Measurements from ENCODE around the gene TXK. TPM values are rescaled to one million over a fixed set of nuclear protein-coding genes. Genes with fewer than 3 reads are reported as not detected.

TXK gene
- polyA plus RNA-seq, 1 of the 3 experiments (the other 2 are of a cell fraction): 0.61 TPM

DNA sequence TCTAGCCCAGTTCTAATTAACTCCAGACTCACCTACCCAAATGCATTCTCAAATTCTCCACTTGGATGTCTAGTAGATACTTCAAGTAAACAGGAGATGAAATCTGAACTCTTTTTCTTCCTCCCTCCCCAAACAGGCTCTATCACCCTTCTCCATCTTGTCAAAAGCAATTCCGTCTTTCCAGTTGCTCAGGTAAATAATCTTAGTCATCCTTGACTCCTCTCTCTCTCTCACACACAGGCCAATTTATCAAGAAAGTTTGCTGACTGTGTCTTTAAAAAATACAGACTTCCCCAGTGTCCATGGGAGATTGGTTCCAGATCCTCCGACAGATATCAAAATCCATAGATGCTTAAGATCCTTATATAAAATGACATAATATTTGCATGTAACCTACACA is 12.9 kb downstream of the TXK start:
- Histone ChIP-seq H3K4me2 (no peak overlapping the region), H3K79me2 (ENCODE audit: insufficient read depth) (no peaks in the 10 kb centered on the region), H3K9ac (no peak overlapping the region), H3K4me1 (ENCODE audit: control insufficient read depth in 1 of 2, insufficient read depth in 2 of 2, low read depth in 1 of 2, low read length in 1 of 2) (no peaks in the 10 kb centered on the region; a peak in 1 of 4 replicates), H3K4me3 (ENCODE audit: low read depth in 2 of 2, low read length in 1 of 2) (no peak overlapping the region), H2AFZ (ENCODE audit: low read depth) (no peak overlapping the region), H3K9me3 (no peaks in the 10 kb centered on the region), H3K27me3 (ENCODE audit: insufficient read depth) (no peaks in the 10 kb centered on the region), H3K27ac (ENCODE audit: low read depth in 2 of 2, low read length in 1 of 2) (no peak overlapping the region), H4K20me1 (ENCODE audit: insufficient read depth) (no peaks in the 10 kb centered on the region), H3K36me3 (replicated peaks in 1 of 2; ENCODE audit: control insufficient read depth in 1 of 2, insufficient read depth in 2 of 2, low read length in 1 of 2) (no peaks in the 10 kb centered on the region), H3F3A (replicated peaks; ENCODE audit: insufficient read depth) (no peaks in the 10 kb centered on the region), H3K9me2 (no peaks in the 10 kb centered on the region)
- no peak for DNase-seq
- POLR2A ChIA-PET: no interaction called here
- CTCF ChIA-PET: interaction anchor here (1.4 kb wide), 1 partner anchor 12 kb away, joined by 4 read pairs; no protein-coding TSS in a partner anchor
- TF ChIP-seq MEF2A (IDR thresholded peaks at IDR 0.05; ENCODE audit: borderline replicate concordance, low read depth) (no peak), NFIC (IDR thresholded peaks at IDR 0.05; ENCODE audit: borderline replicate concordance) (no peak), TCF12 (IDR thresholded peaks at IDR 0.05) (peak; percentile 34), POLR2AphosphoS5 (IDR thresholded peaks at IDR 0.05; ENCODE audit: low read depth, low read length) (no peak)
- WGBS (ENCODE audit: low lambda C conversion rate): 72% methylated on average over 2 of the region's 2 CpGs

DNA sequence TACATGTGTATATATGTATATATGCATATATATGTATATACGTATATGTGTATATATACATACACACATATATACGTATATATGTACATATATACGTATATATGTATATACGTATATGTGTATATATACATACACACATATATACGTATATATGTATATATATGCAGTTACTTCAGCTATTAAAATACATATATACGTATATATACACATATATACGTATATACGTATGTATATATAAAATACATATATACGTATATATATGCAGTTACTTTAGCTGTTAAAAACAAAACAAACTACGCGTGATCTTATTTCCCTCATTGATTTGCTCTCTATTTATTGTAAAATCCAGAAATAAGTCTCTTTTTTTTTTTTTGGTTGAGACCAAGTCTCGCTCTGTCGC is 13.9 kb downstream of the TXK start:
- no peak for DNase-seq
- no peaks in the 10 kb centered on the region; a peak in 1 of 4 replicates for H3K4me1 ChIP-seq (ENCODE audit: control insufficient read depth in 1 of 2, insufficient read depth in 2 of 2, low read depth in 1 of 2, low read length in 1 of 2)
- no peaks in the 10 kb centered on the region for H3K27me3 ChIP-seq (ENCODE audit: insufficient read depth)
- TF ChIP-seq TCF12 (IDR thresholded peaks at IDR 0.05) (no peak), POLR2AphosphoS5 (IDR thresholded peaks at IDR 0.05; ENCODE audit: low read depth, low read length) (no peak), MEF2A (IDR thresholded peaks at IDR 0.05; ENCODE audit: borderline replicate concordance, low read depth) (no peak), CHD2 (IDR thresholded peaks at IDR 0.05; ENCODE audit: low read length, partially characterized antibody) (no peak)
- no peak overlapping the region for H3K9ac ChIP-seq
- ChIA-PET CTCF (interaction anchor here (0.6 to 1.4 kb wide), 2 partner anchors 11 to 793 kb away, joined by 3 to 4 read pairs; no protein-coding TSS in a partner anchor), POLR2A (no interaction called here)
- no peaks in the 10 kb centered on the region for H3F3A ChIP-seq (replicated peaks; ENCODE audit: insufficient read depth)
- 85% methylated on average over 13 of the region's 13 CpGs for WGBS (ENCODE audit: low lambda C conversion rate)
- H4K20me1 ChIP-seq (ENCODE audit: insufficient read depth): no peaks in the 10 kb centered on the region
- H3K4me2 ChIP-seq: no peak overlapping the region
- no peak overlapping the region for H2AFZ ChIP-seq (ENCODE audit: low read depth)
- no peak overlapping the region for H3K4me3 ChIP-seq (ENCODE audit: low read depth in 2 of 2, low read length in 1 of 2)
- H3K36me3 ChIP-seq (replicated peaks in 1 of 2; ENCODE audit: control insufficient read depth in 1 of 2, insufficient read depth in 2 of 2, low read length in 1 of 2): no peaks in the 10 kb centered on the region
- H3K27ac ChIP-seq (ENCODE audit: low read depth in 2 of 2, low read length in 1 of 2): no peak overlapping the region
- H3K79me2 ChIP-seq (ENCODE audit: insufficient read depth): no peaks in the 10 kb centered on the region
- no peaks in the 10 kb centered on the region for H3K9me2 ChIP-seq
- H3K9me3 ChIP-seq: no peaks in the 10 kb centered on the region

DNA sequence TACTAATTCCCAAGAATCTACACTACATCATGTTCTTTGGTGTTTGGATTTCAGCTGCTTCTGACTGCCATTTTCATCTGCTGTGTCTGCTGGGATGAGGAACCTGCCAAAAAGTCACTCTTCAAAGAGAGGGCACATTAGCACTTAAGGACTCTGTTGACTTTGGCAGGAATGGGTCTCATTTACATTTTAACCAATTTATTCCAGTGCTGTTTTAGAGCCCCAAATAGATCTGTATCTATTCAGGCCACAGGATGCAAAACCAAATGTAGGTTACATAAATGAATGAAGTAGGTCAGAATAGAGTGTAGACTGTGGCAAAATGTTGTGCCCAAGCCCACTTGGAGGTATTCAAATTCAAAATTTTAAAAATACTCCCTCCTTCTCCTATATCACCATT is 14.4 kb downstream of the TXK start:
- no peak overlapping the region for H3K27ac ChIP-seq (ENCODE audit: low read depth in 2 of 2, low read length in 1 of 2)
- no peaks in the 10 kb centered on the region for H3K27me3 ChIP-seq (ENCODE audit: insufficient read depth)
- H3K79me2 ChIP-seq (ENCODE audit: insufficient read depth): no peaks in the 10 kb centered on the region
- no peak overlapping the region for H3K4me2 ChIP-seq
- H4K20me1 ChIP-seq (ENCODE audit: insufficient read depth): no peaks in the 10 kb centered on the region
- no peaks in the 10 kb centered on the region for H3K36me3 ChIP-seq (replicated peaks in 1 of 2; ENCODE audit: control insufficient read depth in 1 of 2, insufficient read depth in 2 of 2, low read length in 1 of 2)
- no peak overlapping the region for H3K9ac ChIP-seq
- no peaks in the 10 kb centered on the region for H3K9me2 ChIP-seq
- no peaks in the 10 kb centered on the region for H3F3A ChIP-seq (replicated peaks; ENCODE audit: insufficient read depth)
- POLR2A ChIA-PET: no interaction called here
- no peaks in the 10 kb centered on the region; a peak in 1 of 4 replicates for H3K4me1 ChIP-seq (ENCODE audit: control insufficient read depth in 1 of 2, insufficient read depth in 2 of 2, low read depth in 1 of 2, low read length in 1 of 2)
- no peaks in the 10 kb centered on the region for H3K9me3 ChIP-seq
- H2AFZ ChIP-seq (ENCODE audit: low read depth): no peak overlapping the region
- H3K4me3 ChIP-seq (ENCODE audit: low read depth in 2 of 2, low read length in 1 of 2): no peak overlapping the region
- no peak for DNase-seq
- CTCF ChIA-PET: interaction anchor here (0.6 to 1.4 kb wide), 2 partner anchors 10 to 794 kb away, joined by 3 to 4 read pairs; no protein-coding TSS in a partner anchor
- TF ChIP-seq EZH2phosphoT487 (IDR thresholded peaks at IDR 0.05; ENCODE audit: borderline replicate concordance, low read depth): no peak
- TF ChIP-seq FOXJ3 (CRISPR knock-in tag; IDR thresholded peaks at IDR 0.05): no peak
